Astrocyte (in vitro differentiated cells and primary cell): Measurements from ENCODE around the gene PYGB. TPM values are rescaled to one million over a fixed set of nuclear protein-coding genes. Genes with fewer than 3 reads are reported as not detected.

Experiments used
- DNase-seq: peaks from one replicate; pipeline ENCODE4 v3.0.0-alpha.2; 2010; ENCODE audit warnings: low read depth
- FAIRE-seq: peaks from 2 replicates; lab custom pipeline; 2011; peaks lifted over from hg19 to GRCh38; lab: Jason Lieb, UNC
- H2AFZ ChIP-seq: 2 replicates; pipeline ENCODE4 v1.6.0; 2012; ENCODE audit warnings: low read depth, low read length, inconsistent platforms
- H3K27ac ChIP-seq: 2 replicates; pipeline ENCODE4 v1.5.1; 2011; ENCODE audit warnings: low read depth, low read length, inconsistent platforms
- H3K27me3 ChIP-seq: 2 replicates; pipeline ENCODE4 v1.6.0; 2011; ENCODE audit warnings: low read length, inconsistent platforms; ENCODE audit not compliant: insufficient read depth
- H3K36me3 ChIP-seq: 2 replicates; pipeline ENCODE4 v1.5.1; 2011; ENCODE audit warnings: low read length, inconsistent platforms; ENCODE audit not compliant: insufficient read depth
- H3K4me1 ChIP-seq: 2 replicates; pipeline ENCODE4 v1.5.1; 2011; ENCODE audit warnings: low read length, inconsistent platforms; ENCODE audit not compliant: insufficient read depth
- H3K4me2 ChIP-seq: 2 replicates; pipeline ENCODE4 v1.6.0; 2012; ENCODE audit warnings: low read length, inconsistent platforms
- H3K4me3 ChIP-seq: 2 replicates; pipeline ENCODE4 v1.5.1; 2011; ENCODE audit warnings: low read depth, mild to moderate bottlenecking, low read length, inconsistent platforms; ENCODE audit not compliant: insufficient read depth
- H3K79me2 ChIP-seq: 2 replicates; pipeline ENCODE4 v1.6.0; 2012; ENCODE audit warnings: mild to moderate bottlenecking, low read length, inconsistent platforms; ENCODE audit not compliant: insufficient read depth
- H3K9ac ChIP-seq: 2 replicates; pipeline ENCODE4 v1.6.0; 2012; ENCODE audit warnings: mild to moderate bottlenecking, low read length, inconsistent platforms
- H3K9me3 ChIP-seq: 2 replicates; pipeline ENCODE4 v1.5.1; 2012; ENCODE audit warnings: low read depth, mild to moderate bottlenecking, low read length, inconsistent platforms; ENCODE audit not compliant: insufficient read depth
- H4K20me1 ChIP-seq: 2 replicates; pipeline ENCODE4 v1.6.0; 2012; ENCODE audit warnings: low read length, inconsistent platforms; ENCODE audit not compliant: insufficient read depth
- H3K27ac Mint-ChIP-seq: one replicate; pipeline ENCODE4 v1.8.0; 2021; ENCODE audit warnings: mild to moderate bottlenecking, mixed read lengths; ENCODE audit not compliant: unreplicated experiment
- H3K27me3 Mint-ChIP-seq: one replicate; pipeline ENCODE4 v1.8.0; 2021; ENCODE audit warnings: low read depth, mixed read lengths; ENCODE audit not compliant: unreplicated experiment
- H3K36me3 Mint-ChIP-seq: one replicate; pipeline ENCODE4 v1.8.0; 2021; ENCODE audit warnings: low read depth, mixed read lengths; ENCODE audit not compliant: unreplicated experiment
- H3K4me1 Mint-ChIP-seq: one replicate; pipeline ENCODE4 v1.8.0; 2021; ENCODE audit warnings: low read depth, mixed read lengths; ENCODE audit not compliant: unreplicated experiment
- H3K4me3 Mint-ChIP-seq: one replicate; pipeline ENCODE4 v1.8.0; 2021; ENCODE audit warnings: mild to moderate bottlenecking, moderate library complexity, mixed read lengths; ENCODE audit not compliant: unreplicated experiment
- H3K9me3 Mint-ChIP-seq: one replicate; pipeline ENCODE4 v1.8.0; 2021; ENCODE audit warnings: mild to moderate bottlenecking, mixed read lengths; ENCODE audit not compliant: unreplicated experiment
- EZH2 ChIP-seq: IDR thresholded peaks from 2 replicates; pipeline ENCODE4 v1.6.1; 2012; ENCODE audit warnings: mild to moderate bottlenecking, low read length, inconsistent platforms; ENCODE audit not compliant: insufficient read depth
- total RNA-seq: library from RNA; stranded (reverse); gene quantifications from 2 replicates; pipeline ENCODE4 v1.2.1, GENCODE V29; 2021
- TF ChIP-seq, protein P1 (sequence below): IDR thresholded peaks from 2 replicates; pipeline ENCODE4 v1.5.1; 2011; ENCODE audit warnings: low read depth, mild to moderate bottlenecking, inconsistent platforms, low read length, moderate library complexity; ENCODE audit not compliant: insufficient read depth

Gene PYGB
- total RNA-seq, 1 donor from 2014 or later, result 206 TPM

DNA sequence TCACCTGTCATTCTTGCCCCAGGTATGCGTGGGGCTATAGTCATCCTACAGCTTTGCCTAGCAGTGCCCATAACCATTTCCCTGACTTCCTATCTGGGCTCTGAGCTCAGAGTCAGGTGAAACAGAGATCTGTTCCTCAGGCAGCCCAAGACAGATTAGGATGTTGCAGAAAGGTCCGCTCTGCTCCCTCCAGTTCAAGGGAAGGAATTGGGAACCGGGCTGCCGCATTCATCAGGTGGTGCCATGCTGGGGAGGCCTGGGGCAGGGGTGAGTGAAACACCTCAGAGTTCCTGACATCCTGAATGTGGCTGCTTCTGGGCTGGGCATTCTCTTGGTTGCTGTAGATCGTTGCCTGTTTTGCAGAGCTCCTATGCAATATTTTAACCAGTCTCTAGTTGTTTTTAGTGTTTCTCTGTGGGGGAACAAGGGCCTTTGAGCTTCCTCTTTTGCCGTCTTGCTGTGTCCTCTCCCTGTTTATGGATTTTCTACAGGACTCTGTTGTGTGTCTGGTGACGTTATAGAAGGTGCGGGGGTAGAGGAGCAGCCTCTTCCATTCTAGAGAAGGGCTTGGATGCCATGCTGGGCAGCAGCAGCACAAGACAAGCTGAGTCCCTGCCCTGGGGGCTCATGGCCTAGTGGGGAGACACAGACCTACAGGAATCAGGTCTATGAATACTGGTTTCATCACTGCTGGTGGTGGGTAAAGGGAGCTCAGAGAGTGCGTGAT is 43.2 kb upstream of the PYGB start:
- Histone ChIP-seq H3K79me2 (peaks cover 76% of the 10 kb centered on the region), H3K9ac (no peak overlapping the region), H3K9me3 (no peaks in the 10 kb centered on the region), H3K4me2 (no peak overlapping the region), H4K20me1 (peaks cover 73% of the 10 kb centered on the region), H3K36me3 (no peaks in the 10 kb centered on the region), H2AFZ (no peak overlapping the region), H3K4me3 (no peak overlapping the region), H3K27ac (no peak overlapping the region), H3K27me3 (no peaks in the 10 kb centered on the region), H3K4me1 (no peaks in the 10 kb centered on the region)
- Mint-ChIP-seq H3K4me1 (peaks cover 26% of the 10 kb centered on the region), H3K4me3 (no peak overlapping the region), H3K9me3 (peaks cover 2% of the 10 kb centered on the region), H3K36me3 (peaks cover 8% of the 10 kb centered on the region), H3K27ac (no peak overlapping the region), H3K27me3 (no peaks in the 10 kb centered on the region)
- no peak for TF ChIP-seq EZH2
- TF ChIP-seq, protein P1, sequence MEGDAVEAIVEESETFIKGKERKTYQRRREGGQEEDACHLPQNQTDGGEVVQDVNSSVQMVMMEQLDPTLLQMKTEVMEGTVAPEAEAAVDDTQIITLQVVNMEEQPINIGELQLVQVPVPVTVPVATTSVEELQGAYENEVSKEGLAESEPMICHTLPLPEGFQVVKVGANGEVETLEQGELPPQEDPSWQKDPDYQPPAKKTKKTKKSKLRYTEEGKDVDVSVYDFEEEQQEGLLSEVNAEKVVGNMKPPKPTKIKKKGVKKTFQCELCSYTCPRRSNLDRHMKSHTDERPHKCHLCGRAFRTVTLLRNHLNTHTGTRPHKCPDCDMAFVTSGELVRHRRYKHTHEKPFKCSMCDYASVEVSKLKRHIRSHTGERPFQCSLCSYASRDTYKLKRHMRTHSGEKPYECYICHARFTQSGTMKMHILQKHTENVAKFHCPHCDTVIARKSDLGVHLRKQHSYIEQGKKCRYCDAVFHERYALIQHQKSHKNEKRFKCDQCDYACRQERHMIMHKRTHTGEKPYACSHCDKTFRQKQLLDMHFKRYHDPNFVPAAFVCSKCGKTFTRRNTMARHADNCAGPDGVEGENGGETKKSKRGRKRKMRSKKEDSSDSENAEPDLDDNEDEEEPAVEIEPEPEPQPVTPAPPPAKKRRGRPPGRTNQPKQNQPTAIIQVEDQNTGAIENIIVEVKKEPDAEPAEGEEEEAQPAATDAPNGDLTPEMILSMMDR, result no peak
- DNase-seq (no peak), FAIRE-seq (no peak)

DNA sequence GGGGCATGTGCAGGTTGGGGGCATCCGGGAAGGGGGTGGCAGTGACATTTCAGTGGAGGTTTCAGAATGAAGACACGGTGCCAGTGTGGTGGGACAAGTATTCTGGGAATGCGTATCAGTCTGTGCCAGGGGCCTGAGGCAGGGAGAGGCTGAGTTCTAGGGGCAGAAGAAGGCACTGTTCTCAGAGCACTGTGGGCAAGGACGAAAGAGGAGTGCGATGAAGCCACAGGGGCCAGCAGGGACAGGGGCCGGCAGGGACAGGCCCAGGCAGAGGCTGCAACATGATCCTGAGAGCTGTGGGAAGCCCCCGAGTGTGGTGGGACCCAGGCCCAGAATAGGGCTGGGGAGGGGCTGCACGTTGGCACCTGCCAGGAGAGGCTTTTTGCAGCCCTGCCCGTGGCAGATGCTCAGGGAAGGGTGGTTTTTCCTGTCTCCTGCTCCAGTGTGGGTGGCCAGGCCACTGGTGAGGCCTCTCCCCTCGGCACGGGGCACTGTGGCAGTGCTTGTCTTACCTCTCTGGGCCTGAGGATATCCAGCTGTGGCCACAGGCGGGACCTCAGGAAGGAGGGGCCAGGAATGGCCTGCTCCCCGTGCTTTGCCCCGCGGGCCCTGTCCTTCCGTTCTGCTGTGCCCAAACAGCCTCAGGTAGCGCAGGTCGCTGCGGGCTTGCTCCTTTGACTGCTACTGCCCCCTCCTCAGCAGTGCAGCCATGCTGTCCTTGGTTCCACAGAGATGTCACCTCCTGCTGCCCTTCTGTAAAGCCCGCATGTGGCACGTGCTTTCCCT is 42.4 kb upstream of the PYGB start:
- no peaks in the 10 kb centered on the region for H3K27me3 ChIP-seq
- H4K20me1 ChIP-seq, result peaks cover 68% of the 10 kb centered on the region
- H3K4me1 ChIP-seq, result no peaks in the 10 kb centered on the region
- Mint-ChIP-seq H3K9me3 (peaks cover 2% of the 10 kb centered on the region), H3K4me3 (peak overlapping the region; percentile 34), H3K36me3 (peaks cover 8% of the 10 kb centered on the region), H3K4me1 (peaks cover 23% of the 10 kb centered on the region), H3K27me3 (no peaks in the 10 kb centered on the region), H3K27ac (no peak overlapping the region)
- peaks cover 71% of the 10 kb centered on the region for H3K79me2 ChIP-seq
- no peak for TF ChIP-seq EZH2
- TF ChIP-seq, protein P1, result no peak
- H3K27ac ChIP-seq, result no peak overlapping the region
- H2AFZ ChIP-seq, result no peak overlapping the region
- H3K9ac ChIP-seq, result no peak overlapping the region
- no peak for DNase-seq
- FAIRE-seq, result no peak
- no peaks in the 10 kb centered on the region for H3K36me3 ChIP-seq
- H3K9me3 ChIP-seq, result no peaks in the 10 kb centered on the region
- no peak overlapping the region for H3K4me2 ChIP-seq
- no peak overlapping the region for H3K4me3 ChIP-seq

DNA sequence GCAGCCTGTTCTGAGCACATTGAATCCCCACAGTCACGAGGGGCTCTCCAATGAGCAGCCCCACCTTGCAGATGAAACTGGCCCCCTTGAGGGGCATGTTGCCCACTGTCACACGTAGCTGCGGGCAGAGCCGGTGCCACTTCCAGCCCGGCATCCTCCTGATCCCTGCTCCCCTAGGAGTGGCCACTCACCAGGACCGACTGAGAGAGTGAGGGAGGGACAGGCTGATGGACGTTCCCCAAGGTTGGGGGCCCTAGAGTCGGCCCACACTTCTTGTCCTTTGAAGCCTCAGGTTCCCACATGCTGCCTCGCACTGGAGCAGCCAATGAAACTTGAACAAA is 41.9 kb upstream of the PYGB start:
- no peak overlapping the region for H3K27ac Mint-ChIP-seq
- Histone ChIP-seq H4K20me1 (peaks cover 62% of the 10 kb centered on the region), H2AFZ (no peak overlapping the region), H3K79me2 (peaks cover 65% of the 10 kb centered on the region), H3K4me3 (no peak overlapping the region), H3K4me1 (no peaks in the 10 kb centered on the region), H3K4me2 (no peak overlapping the region), H3K9me3 (no peaks in the 10 kb centered on the region), H3K36me3 (peaks cover 2% of the 10 kb centered on the region), H3K27ac (no peak overlapping the region), H3K27me3 (no peaks in the 10 kb centered on the region), H3K9ac (no peak overlapping the region)
- peaks cover 8% of the 10 kb centered on the region for H3K36me3 Mint-ChIP-seq
- H3K4me1 Mint-ChIP-seq, result peaks cover 21% of the 10 kb centered on the region
- DNase-seq (no peak), FAIRE-seq (no peak)
- peak overlapping the region; percentile 34 for H3K4me3 Mint-ChIP-seq
- H3K27me3 Mint-ChIP-seq, result no peaks in the 10 kb centered on the region
- H3K9me3 Mint-ChIP-seq, result peaks cover under 1% of the 10 kb centered on the region
- TF ChIP-seq, protein P1, result no peak
- TF ChIP-seq EZH2, result no peak
